H1 (cell line): ENCODE results near the gene MAPKAP1. TPM values are rescaled to one million over a fixed set of nuclear protein-coding genes. Genes with fewer than 3 reads are reported as not detected.

Source experiments
- CTCF ChIA-PET: fragments of 300-600 bp; sonication (Branson Sonifier 250); formaldehyde crosslinking; loops from one replicate; lab custom pipeline; 2021; ENCODE audit not compliant: partially characterized antibody; lab: Charles Lee
- POLR2A ChIA-PET: fragments of 300-600 bp; sonication (Branson Sonifier 250); formaldehyde crosslinking; loops from one replicate; lab custom pipeline; 2021; ENCODE audit warnings: inconsistent platforms; ENCODE audit not compliant: partially characterized antibody; lab: Charles Lee
- DNase-seq, 2 experiments: peaks; one replicate each; pipeline versions ENCODE4 v3.0.0 to v3.0.0-alpha.2; 2010 to 2022; ENCODE audit warnings: low spot score in 2 of 2, low read depth in 1 of 2, mixed read lengths in 1 of 2
- FAIRE-seq: peaks from 2 replicates; lab custom pipeline; 2011; peaks lifted over from hg19 to GRCh38; lab: Jason Lieb, UNC
- H2AFZ ChIP-seq: 2 replicates; pipeline ENCODE4 v1.8.1; 2012; ENCODE audit warnings: low read length, inconsistent platforms
- H2AK5ac ChIP-seq: 2 replicates; pipeline ENCODE4 v1.6.1; 2013; ENCODE audit warnings: low read depth, low read length
- H2BK120ac ChIP-seq: replicated peaks from 2 replicates; pipeline ENCODE3; 2013; ENCODE audit warnings: low read depth, low read length, inconsistent platforms
- H2BK12ac ChIP-seq: 2 replicates; pipeline ENCODE4 v1.6.1; 2013; ENCODE audit warnings: low read depth, low read length
- H2BK15ac ChIP-seq: 2 replicates; pipeline ENCODE4 v1.6.1; 2013; ENCODE audit warnings: low read length
- H2BK20ac ChIP-seq: 2 replicates; pipeline ENCODE4 v1.6.1; 2013; ENCODE audit warnings: low read length
- H2BK5ac ChIP-seq: 2 replicates; pipeline ENCODE4 v1.6.1; 2013; ENCODE audit warnings: low read depth, low read length
- H3K14ac ChIP-seq: 2 replicates; pipeline ENCODE4 v1.6.1; 2013; ENCODE audit warnings: inconsistent platforms; ENCODE audit not compliant: insufficient read length
- H3K18ac ChIP-seq: 2 replicates; pipeline ENCODE4 v1.6.1; 2013; ENCODE audit warnings: low read length; ENCODE audit errors: extremely low read depth
- H3K23ac ChIP-seq: 2 replicates; pipeline ENCODE4 v1.6.1; 2013; ENCODE audit warnings: inconsistent platforms; ENCODE audit not compliant: insufficient read length
- H3K23me2 ChIP-seq: 2 replicates; pipeline ENCODE4 v1.6.1; 2013; ENCODE audit warnings: low read depth, low read length
- H3K27ac ChIP-seq: 2 replicates; pipeline ENCODE4 v1.6.1; 2011; ENCODE audit warnings: low read depth, low read length, inconsistent platforms
- H3K27me3 ChIP-seq, 4 experiments: replicated peaks in 1 of 4; 1 replicate in 1 of 4; 2 replicates in 3 of 4; pipeline versions ENCODE4 v1.6.1 to v1.8.1; 2011 to 2013; ENCODE audit warnings: low read length in 3 of 4, mild to moderate bottlenecking in 3 of 4, inconsistent platforms in 2 of 4, mixed read lengths in 2 of 4, moderate library complexity in 1 of 4; ENCODE audit not compliant: control insufficient read depth in 3 of 4, insufficient read depth in 3 of 4; ENCODE audit errors: extremely low read depth in 1 of 4
- H3K36me3 ChIP-seq, 4 experiments: 2 replicates each; pipeline versions ENCODE4 v1.6.1 to v1.8.1; 2011 to 2013; ENCODE audit warnings: mild to moderate bottlenecking in 4 of 4, low read length in 3 of 4, moderate library complexity in 2 of 4, control low read depth in 1 of 4, inconsistent platforms in 1 of 4; ENCODE audit not compliant: insufficient read depth in 4 of 4, control insufficient read depth in 2 of 4
- H3K4ac ChIP-seq: replicated peaks from 2 replicates; pipeline ENCODE3; 2013; ENCODE audit warnings: low read length, low read depth, mixed read lengths, inconsistent platforms; ENCODE audit not compliant: insufficient read length
- H3K4me1 ChIP-seq, 4 experiments: replicated peaks in 1 of 4; 1 replicate in 1 of 4; 2 replicates in 3 of 4; pipeline versions ENCODE4 v1.6.1 to v1.8.1; 2011 to 2013; ENCODE audit warnings: low read length in 3 of 4, inconsistent platforms in 2 of 4, mixed read lengths in 1 of 4; ENCODE audit not compliant: insufficient read depth in 4 of 4, control insufficient read depth in 3 of 4
- H3K4me2 ChIP-seq, 2 experiments: 2 replicates each; pipeline versions ENCODE4 v1.6.1 to v1.8.1; 2011 to 2013; ENCODE audit warnings: low read depth in 2 of 2, low read length in 2 of 2, control low read depth in 1 of 2, inconsistent platforms in 1 of 2, mild to moderate bottlenecking in 1 of 2; ENCODE audit not compliant: insufficient read depth in 1 of 2
- H3K4me3 ChIP-seq, 4 experiments: fragments of 200-600, 300-600 bp in 1 of 4; sonication (generic), shearing (Covaris generic), sonication (Bioruptor Twin) in 1 of 4; 2 replicates each; pipeline versions ENCODE4 v1.5.1 to v1.8.1; 2011 to 2016; ENCODE audit warnings: low read length in 4 of 4, low read depth in 3 of 4, control low read depth in 2 of 4, inconsistent platforms in 2 of 4, mild to moderate bottlenecking in 2 of 4, mixed read lengths in 1 of 4, moderate library complexity in 1 of 4; ENCODE audit not compliant: insufficient read depth in 2 of 4; ENCODE audit errors: extremely low read depth in 1 of 4
- H3K56ac ChIP-seq: replicated peaks from 2 replicates; pipeline ENCODE3; 2013; ENCODE audit warnings: low read depth, mild to moderate bottlenecking, mixed read lengths, low read length, inconsistent platforms; ENCODE audit not compliant: insufficient read length
- H3K79me1 ChIP-seq: 2 replicates; pipeline ENCODE4 v1.6.1; 2013; ENCODE audit warnings: low read depth, low read length, control low read depth
- H3K79me2 ChIP-seq, 2 experiments: 2 replicates each; pipeline versions ENCODE4 v1.6.1 to v1.8.1; 2012 to 2013; ENCODE audit warnings: low read length in 2 of 2, mild to moderate bottlenecking in 2 of 2, inconsistent platforms in 1 of 2; ENCODE audit not compliant: insufficient read depth in 2 of 2, control insufficient read depth in 1 of 2
- H3K9ac ChIP-seq, 4 experiments: replicated peaks in 1 of 4; 1 replicate in 1 of 4; 2 replicates in 3 of 4; pipeline versions ENCODE4 v1.6.1 to v1.8.1; 2011 to 2013; ENCODE audit warnings: low read depth in 3 of 4, low read length in 3 of 4, control low read depth in 2 of 4, mild to moderate bottlenecking in 2 of 4, moderate library complexity in 2 of 4, inconsistent platforms in 1 of 4; ENCODE audit errors: extremely low read depth in 1 of 4
- H3K9me3 ChIP-seq, 2 experiments: 2 replicates each; pipeline versions ENCODE4 v1.6.1 to v1.8.1; 2012 to 2013; ENCODE audit warnings: mild to moderate bottlenecking in 2 of 2, moderate library complexity in 2 of 2, control low read depth in 1 of 2, inconsistent platforms in 1 of 2, low read depth in 1 of 2, low read length in 1 of 2, mixed read lengths in 1 of 2; ENCODE audit not compliant: insufficient read depth in 2 of 2
- H4K20me1 ChIP-seq, 2 experiments: replicated peaks in 1 of 2; 2 replicates each; pipeline versions ENCODE3 to v1.8.1; 2011 to 2013; ENCODE audit warnings: inconsistent platforms in 2 of 2, low read length in 2 of 2, mild to moderate bottlenecking in 1 of 2; ENCODE audit not compliant: insufficient read depth in 2 of 2, control insufficient read depth in 1 of 2
- H4K5ac ChIP-seq: 2 replicates; pipeline ENCODE4 v1.6.1; 2013; ENCODE audit warnings: low read length, low read depth, mixed read lengths, inconsistent platforms; ENCODE audit not compliant: insufficient read length
- H4K8ac ChIP-seq: 2 replicates; pipeline ENCODE4 v1.8.0; 2013; ENCODE audit warnings: mild to moderate bottlenecking, moderate library complexity, low read length, inconsistent platforms; ENCODE audit not compliant: insufficient read depth; ENCODE audit errors: extremely low read depth
- H4K91ac ChIP-seq: replicated peaks from 2 replicates; pipeline ENCODE3; 2013; ENCODE audit warnings: low read length, mixed read lengths, inconsistent platforms; ENCODE audit not compliant: insufficient read length
- CBX8 ChIP-seq: fragments of 300-800, 300-1000 bp; sonication (generic); IDR thresholded peaks from 2 replicates; pipeline ENCODE4 v1.7.1; 2016; ENCODE audit warnings: low read depth, low read length, borderline replicate concordance
- CHD1 ChIP-seq: IDR thresholded peaks from 2 replicates; pipeline ENCODE4 v1.6.1; 2012; ENCODE audit warnings: low read depth, low read length, improper control_type of control experiment
- EZH2 ChIP-seq: fragments of 200-600 bp; sonication (generic); IDR thresholded peaks from 2 replicates; pipeline ENCODE4 v1.7.1; 2012; ENCODE audit warnings: low read depth, mild to moderate bottlenecking, moderate library complexity, low read length, inconsistent platforms; ENCODE audit not compliant: severe bottlenecking
- JUND ChIP-seq: IDR thresholded peaks from 2 replicates; pipeline ENCODE4 v1.6.1; 2011; ENCODE audit warnings: mild to moderate bottlenecking, improper control_type of control experiment, low read length
- SP1 ChIP-seq: IDR thresholded peaks from 2 replicates; pipeline ENCODE4 v1.6.1; 2011; ENCODE audit warnings: low read depth, low read length
- SP4 ChIP-seq: IDR thresholded peaks from 2 replicates; pipeline ENCODE4 v1.6.1; 2012; ENCODE audit warnings: low read length, inconsistent platforms
- SUZ12 ChIP-seq: fragments of 200-600 bp; sonication (generic); IDR thresholded peaks from 2 replicates; pipeline ENCODE4 v1.6.1; 2012; ENCODE audit warnings: mild to moderate bottlenecking, inconsistent platforms, low read length, moderate library complexity, mixed read lengths
- WGBS, 2 experiments: shearing (Covaris generic) in 1 of 2; methylation state at CpG; one replicate each; pipeline versions ENCODE4 v1.1.6 to v1.1.7; 2013 to 2015; ENCODE audit warnings: low lambda C conversion rate in 2 of 2, mixed read lengths in 2 of 2, inconsistent platforms in 1 of 2, low coverage in 1 of 2, missing lambda C conversion rate in 1 of 2; ENCODE audit not compliant: insufficient replicate concordance in 2 of 2, insufficient coverage in 1 of 2, insufficient read length in 1 of 2; ENCODE audit errors: extremely low coverage in 1 of 2, missing lambda C conversion rate in 1 of 2; 5-methylcytosine and 5-hydroxymethylcytosine counted together
- polyA plus RNA-seq, 7 experiments: library from polyadenylated mRNA; depleted of rRNA in 3 of 7; stranded (reverse) in 5 of 7; unstranded in 2 of 7; fragments of >200 nt in 5 of 7; fragments of 200-250 nt in 2 of 7; gene quantifications; 1 replicate in 5 of 7; 2 replicates in 1 of 7; 4 replicates in 1 of 7; pipeline versions ENCODE4 v1.2.1 to v1.2.3, GENCODE V29; 2011 to 2013; ENCODE audit warnings: missing spikeins in 2 of 7, mixed read lengths in 2 of 7
- total RNA-seq: library from RNA; stranded (reverse); fragmentation: NEBNext Ultra II Directional; extraction: Animal tissue kit (Norgen Biotek cat#: 25700); gene quantifications from 2 replicates; pipeline ENCODE4 v1.2.1, GENCODE V29; 2021
- TF ChIP-seq, protein P1 (sequence below): IDR thresholded peaks from 2 replicates; pipeline ENCODE4 v1.6.1; 2011; ENCODE audit warnings: low read depth, mild to moderate bottlenecking, low read length; ENCODE audit not compliant: insufficient read depth

The MAPKAP1 gene
- total and polyA plus RNA-seq, 2 of the 8 experiments (the other 6 are each of a cell fraction or from before 2014, with no cell fraction given): 79.2 to 140 TPM

GRCh38 chr9:125564631-125565030 is 142.4 kb downstream of the MAPKAP1 start:
- no peaks in the 10 kb centered on the region for H3K27me3 ChIP-seq
- no peak overlapping the region for H3K27ac ChIP-seq
- FAIRE-seq: no peak
- no peak for DNase-seq
- no peaks in the 10 kb centered on the region for H3K23me2 ChIP-seq
- H2BK20ac ChIP-seq: no peak overlapping the region
- peaks cover 3% of the 10 kb centered on the region; the same call in 1 of the 2 replicates for H3K79me1 ChIP-seq
- no peak overlapping the region for H3K23ac ChIP-seq
- H4K8ac ChIP-seq: no peak overlapping the region
- H2AK5ac ChIP-seq: no peak overlapping the region
- H2BK5ac ChIP-seq: no peak overlapping the region
- no peak overlapping the region for H2AFZ ChIP-seq
- H3K36me3 ChIP-seq: no peaks in the 10 kb centered on the region
- CTCF ChIA-PET: interaction anchor here (0.6 to 0.8 kb wide), 2 partner anchors 59 to 269 kb away, joined by 3 to 4 read pairs; no protein-coding TSS in a partner anchor
- H3K4ac ChIP-seq: no peak overlapping the region
- no peak overlapping the region for H2BK120ac ChIP-seq
- no peaks in the 10 kb centered on the region for H4K20me1 ChIP-seq
- no peak overlapping the region for H3K9ac ChIP-seq
- H3K14ac ChIP-seq: no peak overlapping the region
- no peak overlapping the region for H2BK15ac ChIP-seq
- H3K18ac ChIP-seq: no peak overlapping the region
- TF ChIP-seq SUZ12 (no peak), SP4 (no peak), JUND (no peak), CHD1 (no peak), SP1 (no peak), EZH2 (no peak), CBX8 (no peak)
- TF ChIP-seq, protein P1, sequence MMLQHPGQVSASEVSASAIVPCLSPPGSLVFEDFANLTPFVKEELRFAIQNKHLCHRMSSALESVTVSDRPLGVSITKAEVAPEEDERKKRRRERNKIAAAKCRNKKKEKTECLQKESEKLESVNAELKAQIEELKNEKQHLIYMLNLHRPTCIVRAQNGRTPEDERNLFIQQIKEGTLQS: no peak
- H3K79me2 ChIP-seq: no peaks in the 10 kb centered on the region
- no peak overlapping the region for H3K4me2 ChIP-seq
- no peak overlapping the region for H2BK12ac ChIP-seq
- no peak overlapping the region for H4K5ac ChIP-seq
- no peak overlapping the region for H3K56ac ChIP-seq
- POLR2A ChIA-PET: interaction anchor here (0.7 kb wide), 1 partner anchor 77 kb away, joined by 3 read pairs; no protein-coding TSS in a partner anchor
- no peak overlapping the region for H3K4me3 ChIP-seq
- H3K4me1 ChIP-seq: no peaks in the 10 kb centered on the region; a peak in 1 of 7 replicates
- no peaks in the 10 kb centered on the region for H3K9me3 ChIP-seq
- 93% methylated on average over 4 of the region's 4 CpGs; no CpG with 5 or more reads in 1 of the 2 experiments for WGBS, 2 experiments
- no peak overlapping the region for H4K91ac ChIP-seq
